Loucy (cell line): Measurements from ENCODE around the gene ATG2A.

Source experiments
- H2AFZ ChIP-seq: fragments of 200-600 bp; sonication (generic); 2 replicates; pipeline ENCODE4 v1.6.0; 2016; ENCODE audit warnings: antibody characterized with exemption, mild to moderate bottlenecking, low read length, moderate library complexity
- H3F3A ChIP-seq: fragments of 200-600 bp; 2 replicates; pipeline ENCODE4 v1.6.0; 2016; ENCODE audit warnings: antibody characterized with exemption, low read depth, mild to moderate bottlenecking
- H3K27me3 ChIP-seq: fragments of 200-600 bp; sonication (generic); 2 replicates; pipeline ENCODE4 v1.6.1; 2014; ENCODE audit warnings: low read length, mild to moderate bottlenecking; ENCODE audit not compliant: insufficient read depth, poor library complexity, severe bottlenecking
- H3K36me3 ChIP-seq: fragments of 200-600 bp; sonication (generic); 2 replicates; pipeline ENCODE4 v1.6.1; 2016; ENCODE audit warnings: low read length; ENCODE audit not compliant: insufficient read depth
- H3K4me1 ChIP-seq: fragments of 200-600 bp; sonication (generic); 2 replicates; pipeline ENCODE4 v1.5.1; 2014; ENCODE audit warnings: low read length, mild to moderate bottlenecking; ENCODE audit not compliant: insufficient read depth, poor library complexity, severe bottlenecking
- H3K4me2 ChIP-seq: fragments of 200-600 bp; sonication (generic); 2 replicates; pipeline ENCODE4 v1.6.0; 2014; ENCODE audit warnings: antibody characterized with exemption, low read length, low read depth, mild to moderate bottlenecking; ENCODE audit not compliant: poor library complexity, severe bottlenecking
- H3K4me3 ChIP-seq: fragments of 200-600 bp; sonication (generic); 2 replicates; pipeline ENCODE4 v1.5.1; 2014; ENCODE audit warnings: low read length, mild to moderate bottlenecking, mixed read lengths; ENCODE audit not compliant: poor library complexity, severe bottlenecking
- H3K79me2 ChIP-seq: fragments of 200-600 bp; sonication (generic); 2 replicates; pipeline ENCODE4 v1.6.1; 2014; ENCODE audit warnings: low read length; ENCODE audit not compliant: insufficient read depth
- H3K9ac ChIP-seq: fragments of 200-600 bp; sonication (generic); 2 replicates; pipeline ENCODE4 v1.6.0; 2014; ENCODE audit warnings: mild to moderate bottlenecking, low read depth, low read length, moderate library complexity; ENCODE audit not compliant: poor library complexity, severe bottlenecking
- H3K9me2 ChIP-seq: fragments of 200-600 bp; sonication (generic); replicated peaks from 2 replicates; pipeline ENCODE4 v1.6.1; 2016; ENCODE audit warnings: low read depth, low read length, mixed read lengths
- H3K9me3 ChIP-seq: fragments of 200-600 bp; sonication (generic); 2 replicates; pipeline ENCODE4 v1.6.1; 2014; ENCODE audit warnings: mild to moderate bottlenecking, antibody characterized with exemption, low read length, low read depth; ENCODE audit not compliant: insufficient read depth
- H4K20me1 ChIP-seq: fragments of 200-600 bp; sonication (generic); 2 replicates; pipeline ENCODE4 v1.6.0; 2014; ENCODE audit warnings: antibody characterized with exemption, low read length, mild to moderate bottlenecking; ENCODE audit not compliant: insufficient read depth, poor library complexity, severe bottlenecking
- EZH2phosphoT487 ChIP-seq: fragments of 200-600 bp; IDR thresholded peaks from 2 replicates; pipeline ENCODE4 v1.6.1; 2018; ENCODE audit warnings: antibody characterized with exemption, mild to moderate bottlenecking, moderate library complexity, borderline replicate concordance
- TF ChIP-seq, protein P1 (sequence below): fragments of 200-600 bp; sonication (generic); conservative IDR thresholded peaks from 2 replicates; pipeline ENCODE4 v1.5.1; 2014; ENCODE audit warnings: mild to moderate bottlenecking, antibody characterized with exemption, low read length

ATG2A gene

DNA sequence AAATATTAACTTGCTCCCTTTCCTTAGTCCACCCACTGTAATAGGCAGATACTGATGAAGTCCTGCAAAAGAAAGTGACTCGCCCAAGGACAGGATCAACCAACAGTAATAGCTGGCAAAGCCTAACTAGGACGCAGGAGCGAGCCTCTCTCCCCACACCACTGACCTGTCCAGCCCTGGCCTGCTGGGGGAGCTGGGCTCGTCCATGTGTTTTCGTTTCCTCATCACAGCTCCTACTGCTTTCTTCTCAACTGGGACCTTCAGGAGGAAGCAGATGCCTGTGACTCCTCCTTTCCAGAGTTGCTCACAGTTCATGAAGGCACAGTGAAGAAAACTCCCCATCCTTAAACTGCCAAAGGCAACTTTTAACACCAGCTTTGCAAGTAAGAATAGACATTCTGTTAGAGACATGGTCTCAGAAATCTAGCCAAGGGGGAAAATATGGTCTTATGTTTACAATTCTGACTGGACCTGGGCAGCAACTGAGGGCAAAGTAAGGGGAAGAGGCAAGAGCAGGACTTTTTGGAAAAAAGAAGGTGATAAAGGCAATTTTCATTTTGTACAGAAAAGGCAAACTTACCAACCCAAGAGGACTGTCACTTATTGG lies 30.3 kb upstream of the ATG2A start:
- no peaks in the 10 kb centered on the region for H3K4me1 ChIP-seq
- no peaks in the 10 kb centered on the region for H3K27me3 ChIP-seq
- no peaks in the 10 kb centered on the region for H3F3A ChIP-seq
- H2AFZ ChIP-seq, result no peak overlapping the region
- H3K9ac ChIP-seq, result no peak overlapping the region
- H3K79me2 ChIP-seq, result no peaks in the 10 kb centered on the region
- no peaks in the 10 kb centered on the region for H3K9me2 ChIP-seq
- no peak for TF ChIP-seq EZH2phosphoT487
- TF ChIP-seq, protein P1, sequence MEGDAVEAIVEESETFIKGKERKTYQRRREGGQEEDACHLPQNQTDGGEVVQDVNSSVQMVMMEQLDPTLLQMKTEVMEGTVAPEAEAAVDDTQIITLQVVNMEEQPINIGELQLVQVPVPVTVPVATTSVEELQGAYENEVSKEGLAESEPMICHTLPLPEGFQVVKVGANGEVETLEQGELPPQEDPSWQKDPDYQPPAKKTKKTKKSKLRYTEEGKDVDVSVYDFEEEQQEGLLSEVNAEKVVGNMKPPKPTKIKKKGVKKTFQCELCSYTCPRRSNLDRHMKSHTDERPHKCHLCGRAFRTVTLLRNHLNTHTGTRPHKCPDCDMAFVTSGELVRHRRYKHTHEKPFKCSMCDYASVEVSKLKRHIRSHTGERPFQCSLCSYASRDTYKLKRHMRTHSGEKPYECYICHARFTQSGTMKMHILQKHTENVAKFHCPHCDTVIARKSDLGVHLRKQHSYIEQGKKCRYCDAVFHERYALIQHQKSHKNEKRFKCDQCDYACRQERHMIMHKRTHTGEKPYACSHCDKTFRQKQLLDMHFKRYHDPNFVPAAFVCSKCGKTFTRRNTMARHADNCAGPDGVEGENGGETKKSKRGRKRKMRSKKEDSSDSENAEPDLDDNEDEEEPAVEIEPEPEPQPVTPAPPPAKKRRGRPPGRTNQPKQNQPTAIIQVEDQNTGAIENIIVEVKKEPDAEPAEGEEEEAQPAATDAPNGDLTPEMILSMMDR, result no peak
- H3K36me3 ChIP-seq, result no peaks in the 10 kb centered on the region
- no peak overlapping the region for H3K4me3 ChIP-seq
- H3K4me2 ChIP-seq, result no peak overlapping the region
- H4K20me1 ChIP-seq, result no peaks in the 10 kb centered on the region
- no peaks in the 10 kb centered on the region for H3K9me3 ChIP-seq

DNA sequence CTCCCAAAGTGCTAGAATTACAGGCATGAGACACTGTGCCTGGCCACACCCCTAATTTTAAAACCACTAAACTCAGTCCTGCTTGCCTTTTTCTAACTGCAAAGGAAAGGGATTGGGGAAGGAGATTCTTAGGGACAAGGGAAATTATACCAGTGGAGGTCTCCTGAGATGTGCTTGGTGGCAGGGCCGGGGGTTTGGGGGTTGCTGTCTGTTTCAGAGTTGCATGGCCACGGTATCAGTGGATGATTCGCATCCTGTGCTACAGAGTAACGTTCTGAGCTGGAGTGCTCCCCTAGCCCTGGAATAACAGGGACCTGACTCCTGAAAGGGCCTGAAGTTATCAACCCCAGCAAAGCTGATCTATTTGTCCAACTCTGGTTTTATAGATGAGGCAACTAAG lies 19.5 kb upstream of the ATG2A start:
- TF ChIP-seq, protein P1, result no peak
- no peak for TF ChIP-seq EZH2phosphoT487
- Histone ChIP-seq H3K27me3 (no peaks in the 10 kb centered on the region), H2AFZ (no peak overlapping the region), H3K79me2 (no peaks in the 10 kb centered on the region), H3K9ac (no peak overlapping the region), H3K36me3 (no peaks in the 10 kb centered on the region), H3K9me3 (no peaks in the 10 kb centered on the region), H3K4me1 (no peaks in the 10 kb centered on the region), H4K20me1 (no peaks in the 10 kb centered on the region), H3K4me2 (no peak overlapping the region), H3K9me2 (no peaks in the 10 kb centered on the region), H3K4me3 (no peak overlapping the region), H3F3A (no peaks in the 10 kb centered on the region)

DNA sequence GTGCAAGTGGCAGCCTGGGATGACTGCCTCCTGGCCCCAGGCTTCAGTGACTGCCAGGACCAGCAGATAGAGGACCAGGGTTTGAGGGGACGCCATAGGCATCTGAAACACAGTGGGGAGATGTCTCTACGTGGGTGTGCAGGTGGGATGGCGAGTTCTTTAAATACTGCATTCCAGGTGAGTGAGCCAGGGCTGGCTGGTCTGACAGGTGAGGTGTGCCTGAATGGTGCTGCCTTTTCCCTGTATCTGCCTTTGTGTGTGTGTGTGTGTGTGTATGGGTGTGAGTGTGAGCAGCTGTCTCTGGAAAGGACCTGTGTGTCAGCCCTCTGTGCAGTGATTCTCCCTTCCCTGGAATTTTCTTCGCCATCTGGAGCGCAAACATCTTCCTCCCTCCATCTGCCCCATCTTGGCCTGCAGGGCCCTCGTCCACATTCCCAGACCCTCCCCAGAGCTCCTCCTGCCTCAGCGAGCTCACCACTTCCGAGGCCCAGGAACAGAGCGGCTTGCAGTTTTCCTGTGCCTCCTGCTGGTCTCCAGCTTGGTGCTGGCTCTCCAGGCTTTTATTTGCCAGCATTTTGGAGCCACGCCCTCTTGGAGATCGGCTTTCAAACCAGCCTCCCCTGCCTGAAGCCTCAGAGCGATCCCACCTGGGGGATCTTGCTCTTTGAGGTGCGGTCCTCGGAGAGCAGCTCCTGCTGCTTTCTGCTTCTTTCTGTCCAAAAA lies 18.5 kb upstream of the ATG2A start, which contains the start of gene GPHA2:
TSS of gene GPHA2 (minus strand) at position 535 of the 723 bp plus-strand sequence. CDS start at position 102, 433 bp downstream.
- Histone ChIP-seq H3K9me2 (no peaks in the 10 kb centered on the region), H3F3A (no peaks in the 10 kb centered on the region), H3K79me2 (no peaks in the 10 kb centered on the region), H3K36me3 (no peaks in the 10 kb centered on the region), H2AFZ (no peak within 1 kb of the TSS), H3K9ac (no peak within 1 kb of the TSS), H3K4me1 (no peaks in the 10 kb centered on the region), H3K27me3 (no peaks in the 10 kb centered on the region), H4K20me1 (no peaks in the 10 kb centered on the region), H3K4me3 (no peak within 1 kb of the TSS), H3K4me2 (no peak within 1 kb of the TSS), H3K9me3 (no peaks in the 10 kb centered on the region)
- TF ChIP-seq, protein P1, result no peak
- no peak for TF ChIP-seq EZH2phosphoT487
